ENCODE data around the gene CCL14.

DNA sequence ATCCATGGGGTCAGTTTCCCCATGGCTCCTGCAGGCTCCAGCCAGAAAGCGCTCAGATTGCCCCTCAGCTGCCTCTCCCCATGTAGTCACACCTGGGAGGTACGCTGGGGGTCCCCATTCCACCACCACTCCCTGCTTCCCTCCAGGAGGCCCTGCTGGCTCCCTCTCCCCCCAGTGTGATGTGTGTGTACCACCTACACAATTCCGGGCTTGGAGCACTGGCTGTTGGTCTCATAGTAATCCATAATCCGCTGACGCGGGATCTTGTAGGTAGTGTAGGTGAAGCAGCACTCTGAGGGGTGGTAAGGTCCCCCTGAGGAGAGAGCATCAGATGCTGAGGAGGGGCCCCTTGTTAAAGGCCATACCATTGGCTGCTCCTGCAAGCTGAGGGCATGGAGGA is 2.4 kb downstream of the CCL14 start:
- TF ChIP-seq, protein P1, sequence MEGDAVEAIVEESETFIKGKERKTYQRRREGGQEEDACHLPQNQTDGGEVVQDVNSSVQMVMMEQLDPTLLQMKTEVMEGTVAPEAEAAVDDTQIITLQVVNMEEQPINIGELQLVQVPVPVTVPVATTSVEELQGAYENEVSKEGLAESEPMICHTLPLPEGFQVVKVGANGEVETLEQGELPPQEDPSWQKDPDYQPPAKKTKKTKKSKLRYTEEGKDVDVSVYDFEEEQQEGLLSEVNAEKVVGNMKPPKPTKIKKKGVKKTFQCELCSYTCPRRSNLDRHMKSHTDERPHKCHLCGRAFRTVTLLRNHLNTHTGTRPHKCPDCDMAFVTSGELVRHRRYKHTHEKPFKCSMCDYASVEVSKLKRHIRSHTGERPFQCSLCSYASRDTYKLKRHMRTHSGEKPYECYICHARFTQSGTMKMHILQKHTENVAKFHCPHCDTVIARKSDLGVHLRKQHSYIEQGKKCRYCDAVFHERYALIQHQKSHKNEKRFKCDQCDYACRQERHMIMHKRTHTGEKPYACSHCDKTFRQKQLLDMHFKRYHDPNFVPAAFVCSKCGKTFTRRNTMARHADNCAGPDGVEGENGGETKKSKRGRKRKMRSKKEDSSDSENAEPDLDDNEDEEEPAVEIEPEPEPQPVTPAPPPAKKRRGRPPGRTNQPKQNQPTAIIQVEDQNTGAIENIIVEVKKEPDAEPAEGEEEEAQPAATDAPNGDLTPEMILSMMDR (IDR thresholded peaks at IDR 0.05; ENCODE audit: low read length): no peak
- TF ChIP-seq EZH2 (optimal IDR thresholded peaks at IDR 0.05; ENCODE audit: low read depth, low read length): no peak
